ENCODE results near the gene COL24A1.

GRCh38 chr1:86200901-86201300 is 44.3 kb upstream of the COL24A1 start:
- TF ChIP-seq POLR2AphosphoS5 (IDR thresholded peaks at IDR 0.05; ENCODE audit: low read depth, low read length) (no peak), CTCF (IDR thresholded peaks at IDR 0.05) (no peak)
- TF ChIP-seq, protein P1, sequence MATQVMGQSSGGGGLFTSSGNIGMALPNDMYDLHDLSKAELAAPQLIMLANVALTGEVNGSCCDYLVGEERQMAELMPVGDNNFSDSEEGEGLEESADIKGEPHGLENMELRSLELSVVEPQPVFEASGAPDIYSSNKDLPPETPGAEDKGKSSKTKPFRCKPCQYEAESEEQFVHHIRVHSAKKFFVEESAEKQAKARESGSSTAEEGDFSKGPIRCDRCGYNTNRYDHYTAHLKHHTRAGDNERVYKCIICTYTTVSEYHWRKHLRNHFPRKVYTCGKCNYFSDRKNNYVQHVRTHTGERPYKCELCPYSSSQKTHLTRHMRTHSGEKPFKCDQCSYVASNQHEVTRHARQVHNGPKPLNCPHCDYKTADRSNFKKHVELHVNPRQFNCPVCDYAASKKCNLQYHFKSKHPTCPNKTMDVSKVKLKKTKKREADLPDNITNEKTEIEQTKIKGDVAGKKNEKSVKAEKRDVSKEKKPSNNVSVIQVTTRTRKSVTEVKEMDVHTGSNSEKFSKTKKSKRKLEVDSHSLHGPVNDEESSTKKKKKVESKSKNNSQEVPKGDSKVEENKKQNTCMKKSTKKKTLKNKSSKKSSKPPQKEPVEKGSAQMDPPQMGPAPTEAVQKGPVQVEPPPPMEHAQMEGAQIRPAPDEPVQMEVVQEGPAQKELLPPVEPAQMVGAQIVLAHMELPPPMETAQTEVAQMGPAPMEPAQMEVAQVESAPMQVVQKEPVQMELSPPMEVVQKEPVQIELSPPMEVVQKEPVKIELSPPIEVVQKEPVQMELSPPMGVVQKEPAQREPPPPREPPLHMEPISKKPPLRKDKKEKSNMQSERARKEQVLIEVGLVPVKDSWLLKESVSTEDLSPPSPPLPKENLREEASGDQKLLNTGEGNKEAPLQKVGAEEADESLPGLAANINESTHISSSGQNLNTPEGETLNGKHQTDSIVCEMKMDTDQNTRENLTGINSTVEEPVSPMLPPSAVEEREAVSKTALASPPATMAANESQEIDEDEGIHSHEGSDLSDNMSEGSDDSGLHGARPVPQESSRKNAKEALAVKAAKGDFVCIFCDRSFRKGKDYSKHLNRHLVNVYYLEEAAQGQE (IDR thresholded peaks at IDR 0.05; ENCODE audit: insufficient read depth in 1 of 2, low read depth in 2 of 2, low read length in 1 of 2), result no peak

Measured in Panc1 (cell line).